Suprapubic skin (tissue), 4 donors: ENCODE measurements around the gene IDI1.

Source experiments
- EP300 ChIP-seq: sonication (generic); formaldehyde crosslinking; IDR thresholded peaks from one replicate; pipeline ENCODE4 v1.6.1; 2017; ENCODE audit warnings: antibody characterized with exemption
- POLR2A ChIP-seq, 2 donors: fragments of 450-650 bp; IDR thresholded peaks; one replicate each; pipeline ENCODE4 v1.6.1; 2017; ENCODE audit warnings: antibody characterized with exemption in 2 of 2, mild to moderate bottlenecking in 2 of 2, moderate library complexity in 2 of 2
- POLR2AphosphoS5 ChIP-seq, 3 donors: sonication (generic); formaldehyde crosslinking; IDR thresholded peaks; one replicate each; pipeline ENCODE4 v1.6.1; 2017; ENCODE audit warnings: antibody characterized with exemption in 3 of 3
- TF ChIP-seq, protein P1 (sequence below), 2 donors: fragments of 200-600 bp in 1 of 2; fragments of 450-650 bp in 1 of 2; sonication (generic) in 1 of 2; IDR thresholded peaks; one replicate each; pipeline ENCODE4 v1.5.1; 2016 to 2019; ENCODE audit warnings: antibody characterized with exemption in 2 of 2, mild to moderate bottlenecking in 1 of 2, moderate library complexity in 1 of 2

GRCh38 chr10:1070919-1071318 is 22.0 kb upstream of the IDI1 start:
- TF ChIP-seq, protein P1, sequence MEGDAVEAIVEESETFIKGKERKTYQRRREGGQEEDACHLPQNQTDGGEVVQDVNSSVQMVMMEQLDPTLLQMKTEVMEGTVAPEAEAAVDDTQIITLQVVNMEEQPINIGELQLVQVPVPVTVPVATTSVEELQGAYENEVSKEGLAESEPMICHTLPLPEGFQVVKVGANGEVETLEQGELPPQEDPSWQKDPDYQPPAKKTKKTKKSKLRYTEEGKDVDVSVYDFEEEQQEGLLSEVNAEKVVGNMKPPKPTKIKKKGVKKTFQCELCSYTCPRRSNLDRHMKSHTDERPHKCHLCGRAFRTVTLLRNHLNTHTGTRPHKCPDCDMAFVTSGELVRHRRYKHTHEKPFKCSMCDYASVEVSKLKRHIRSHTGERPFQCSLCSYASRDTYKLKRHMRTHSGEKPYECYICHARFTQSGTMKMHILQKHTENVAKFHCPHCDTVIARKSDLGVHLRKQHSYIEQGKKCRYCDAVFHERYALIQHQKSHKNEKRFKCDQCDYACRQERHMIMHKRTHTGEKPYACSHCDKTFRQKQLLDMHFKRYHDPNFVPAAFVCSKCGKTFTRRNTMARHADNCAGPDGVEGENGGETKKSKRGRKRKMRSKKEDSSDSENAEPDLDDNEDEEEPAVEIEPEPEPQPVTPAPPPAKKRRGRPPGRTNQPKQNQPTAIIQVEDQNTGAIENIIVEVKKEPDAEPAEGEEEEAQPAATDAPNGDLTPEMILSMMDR (IDR thresholded peaks at IDR 0.05) = no peak
- TF ChIP-seq EP300 (no peak), POLR2A (IDR thresholded peaks at IDR 0.05) (no peak), POLR2AphosphoS5 (IDR thresholded peaks at IDR 0.05) (no peak)
